PC-9 (cell line): ENCODE measurements around the gene FBN1.

Source experiments
- CTCF ChIP-seq: fragments of 200-600 bp; sonication (generic); conservative IDR thresholded peaks from 2 replicates; pipeline ENCODE4 v1.6.1; 2017; ENCODE audit warnings: mixed run types, antibody characterized with exemption, mild to moderate bottlenecking, moderate library complexity
- EZH2 ChIP-seq: fragments of 200-600 bp; sonication (generic); IDR thresholded peaks from 2 replicates; pipeline ENCODE4 v1.8.0; 2017; ENCODE audit warnings: antibody characterized with exemption, low read depth

DNA sequence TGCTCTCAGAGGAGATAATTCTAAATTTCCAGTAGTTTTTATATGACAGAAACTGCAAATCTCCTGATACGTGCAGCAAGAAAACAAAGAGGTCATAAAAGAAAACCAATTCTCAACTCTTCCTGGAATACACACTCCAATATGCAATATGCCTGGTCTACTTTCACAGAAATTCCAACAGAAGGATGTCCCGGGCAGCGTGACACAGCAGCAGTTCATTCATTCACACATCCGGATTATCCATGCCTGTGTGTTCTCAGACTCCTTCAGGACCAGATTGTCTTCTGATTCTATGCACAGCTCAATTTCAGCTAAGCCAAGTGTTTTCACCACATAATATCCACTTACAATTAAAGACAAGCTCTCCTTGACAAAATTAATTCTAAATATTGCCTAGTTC, 64.3 kb downstream of the FBN1 start:
- no peak for TF ChIP-seq EZH2
- no peak for TF ChIP-seq CTCF
